Spleen (tissue), 7 donors: Measurements from ENCODE around the gene TUT7.

Experiments used
- POLR2A ChIP-seq, 3 donors: fragments of 450-650 bp; IDR thresholded peaks; one replicate each; pipeline ENCODE4 v1.5.1; 2017; ENCODE audit warnings: antibody characterized with exemption in 3 of 3, mild to moderate bottlenecking in 1 of 3
- POLR2AphosphoS5 ChIP-seq, 3 donors: sonication (generic); formaldehyde crosslinking; IDR thresholded peaks; one replicate each; pipeline ENCODE4 v1.5.1; 2017; ENCODE audit warnings: antibody characterized with exemption in 3 of 3
- TF ChIP-seq, protein P1 (sequence below), 11 experiments: fragments of 200-600 bp in 7 of 11; fragments of 450-650 bp in 4 of 11; sonication (generic) in 4 of 11; IDR thresholded peaks in 8 of 11; conservative IDR thresholded peaks in 3 of 11; 1 replicate in 7 of 11; 2 replicates in 4 of 11; pipeline versions ENCODE4 v1.4.0 to v1.8.0; 2016 to 2021; ENCODE audit warnings: antibody characterized with exemption in 11 of 11, inconsistent platforms in 4 of 11, mild to moderate bottlenecking in 1 of 11
- donor health status: DM: no; HTN: no; CAD: no; lungs with moderate emphysema.
- donor health status: DM: no; HTN: no; CAD: no.
- donor health status: DM: no; HTN: no; CAD: no.

DNA sequence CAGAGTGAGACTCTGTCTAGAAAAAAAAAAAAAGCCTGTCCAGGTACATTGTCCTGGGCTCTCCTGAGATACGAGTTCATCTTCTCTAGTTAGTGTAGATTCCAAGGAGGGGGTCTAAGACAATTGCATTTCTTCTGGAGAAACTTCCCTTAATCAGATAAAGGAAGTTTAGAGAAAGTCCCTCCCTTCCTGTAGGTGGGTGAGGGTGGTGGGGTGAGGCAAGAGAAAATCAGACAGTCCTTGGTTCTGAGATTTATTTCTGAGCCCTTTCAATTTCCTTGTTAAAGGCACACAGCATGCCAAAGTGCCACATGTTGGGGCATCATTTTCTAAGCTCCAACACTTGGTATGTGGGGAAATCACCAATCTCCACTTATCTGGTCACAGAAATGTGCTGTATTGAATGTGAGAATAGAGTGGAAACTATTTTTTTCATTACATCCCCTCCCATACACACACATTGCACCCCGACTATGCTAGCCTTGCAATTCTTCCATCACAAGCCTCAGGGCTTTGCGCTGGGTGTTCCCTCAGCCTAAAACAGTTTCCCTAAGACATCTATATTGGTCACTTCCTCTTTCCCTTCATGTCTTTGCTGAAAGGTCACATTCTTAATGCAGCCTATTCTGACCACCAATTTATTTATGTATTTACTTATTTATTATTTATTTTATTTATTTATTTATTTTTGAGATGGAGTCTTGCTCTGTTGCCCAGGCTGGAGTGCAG is 5.1 kb upstream of the TUT7 start:
- no peak for TF ChIP-seq POLR2AphosphoS5 (IDR thresholded peaks at IDR 0.05)
- TF ChIP-seq, protein P1, sequence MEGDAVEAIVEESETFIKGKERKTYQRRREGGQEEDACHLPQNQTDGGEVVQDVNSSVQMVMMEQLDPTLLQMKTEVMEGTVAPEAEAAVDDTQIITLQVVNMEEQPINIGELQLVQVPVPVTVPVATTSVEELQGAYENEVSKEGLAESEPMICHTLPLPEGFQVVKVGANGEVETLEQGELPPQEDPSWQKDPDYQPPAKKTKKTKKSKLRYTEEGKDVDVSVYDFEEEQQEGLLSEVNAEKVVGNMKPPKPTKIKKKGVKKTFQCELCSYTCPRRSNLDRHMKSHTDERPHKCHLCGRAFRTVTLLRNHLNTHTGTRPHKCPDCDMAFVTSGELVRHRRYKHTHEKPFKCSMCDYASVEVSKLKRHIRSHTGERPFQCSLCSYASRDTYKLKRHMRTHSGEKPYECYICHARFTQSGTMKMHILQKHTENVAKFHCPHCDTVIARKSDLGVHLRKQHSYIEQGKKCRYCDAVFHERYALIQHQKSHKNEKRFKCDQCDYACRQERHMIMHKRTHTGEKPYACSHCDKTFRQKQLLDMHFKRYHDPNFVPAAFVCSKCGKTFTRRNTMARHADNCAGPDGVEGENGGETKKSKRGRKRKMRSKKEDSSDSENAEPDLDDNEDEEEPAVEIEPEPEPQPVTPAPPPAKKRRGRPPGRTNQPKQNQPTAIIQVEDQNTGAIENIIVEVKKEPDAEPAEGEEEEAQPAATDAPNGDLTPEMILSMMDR (IDR thresholded peaks at IDR 0.05 in 8 of 11, conservative IDR thresholded peaks at IDR 0.05 in 3 of 11) = no peak
- TF ChIP-seq POLR2A (IDR thresholded peaks at IDR 0.05) = no peak
